Breast epithelium (tissue), 4 donors: ENCODE measurements around the gene PLIN3. TPM values are rescaled to one million over a fixed set of nuclear protein-coding genes. Genes with fewer than 3 reads are reported as not detected.

Experiments
- DNase-seq, 2 donors: peaks; one replicate each; pipeline ENCODE4 v3.0.0-alpha.2; 2019; ENCODE audit warnings: low spot score in 2 of 2
- H3K27ac ChIP-seq, 2 donors: fragments of 200-600 bp; sonication (generic) in 1 of 2; one replicate each; pipeline ENCODE4 v1.5.1; 2016 to 2019; ENCODE audit warnings: mild to moderate bottlenecking in 1 of 2
- H3K27me3 ChIP-seq, 2 donors: fragments of 200-600 bp; sonication (generic) in 1 of 2; one replicate each; pipeline versions ENCODE4 v1.5.1 to v1.6.0; 2017 to 2019; ENCODE audit warnings: control low read depth in 1 of 2, mild to moderate bottlenecking in 1 of 2
- H3K36me3 ChIP-seq: fragments of 200-600 bp; one replicate; pipeline ENCODE4 v1.5.1; 2019
- H3K4me1 ChIP-seq, 2 donors: fragments of 200-600 bp; sonication (generic); one replicate each; pipeline ENCODE4 v1.5.1; 2016 to 2019; ENCODE audit warnings: control low read depth in 1 of 2
- H3K4me3 ChIP-seq, 3 donors: fragments of 200-600 bp; sonication (generic); 1 replicate in 2 of 3; 2 replicates in 1 of 3; pipeline ENCODE4 v1.5.1; 2016 to 2019; ENCODE audit warnings: mild to moderate bottlenecking in 3 of 3, moderate library complexity in 2 of 3
- H3K9me3 ChIP-seq, 2 donors: fragments of 200-600 bp; sonication (generic) in 1 of 2; one replicate each; pipeline ENCODE4 v1.5.1; 2016 to 2019; ENCODE audit warnings: control low read depth in 1 of 2
- CTCF ChIP-seq, 3 donors: fragments of 450-650 bp; IDR thresholded peaks; one replicate each; pipeline ENCODE4 v1.5.1; 2016 to 2017; ENCODE audit warnings: antibody characterized with exemption in 3 of 3, mild to moderate bottlenecking in 3 of 3, moderate library complexity in 3 of 3
- POLR2A ChIP-seq: fragments of 450-650 bp; IDR thresholded peaks from one replicate; pipeline ENCODE4 v1.6.1; 2016; ENCODE audit warnings: antibody characterized with exemption, mild to moderate bottlenecking, moderate library complexity
- POLR2AphosphoS5 ChIP-seq, 3 donors: sonication (generic); formaldehyde crosslinking; IDR thresholded peaks; one replicate each; pipeline ENCODE4 v1.6.1; 2017; ENCODE audit warnings: antibody characterized with exemption in 3 of 3
- intact Hi-C: fragments of 100-400 bp; cut with DNase I; formaldehyde crosslinking; loops from one replicate; pipeline ENCODE4 v1.15.1; 2023; ENCODE audit warnings: low total_unique reads
- total RNA-seq, 3 donors: library from RNA; depleted of rRNA; stranded (reverse); fragments of >200 nt; gene quantifications; one replicate each; pipeline ENCODE4 v1.1.0, GENCODE V29; 2016

PLIN3 gene
- total RNA-seq, 3 donors from 2014 or later, result 50.1 to 77.3 (median 53.8) TPM

DNA sequence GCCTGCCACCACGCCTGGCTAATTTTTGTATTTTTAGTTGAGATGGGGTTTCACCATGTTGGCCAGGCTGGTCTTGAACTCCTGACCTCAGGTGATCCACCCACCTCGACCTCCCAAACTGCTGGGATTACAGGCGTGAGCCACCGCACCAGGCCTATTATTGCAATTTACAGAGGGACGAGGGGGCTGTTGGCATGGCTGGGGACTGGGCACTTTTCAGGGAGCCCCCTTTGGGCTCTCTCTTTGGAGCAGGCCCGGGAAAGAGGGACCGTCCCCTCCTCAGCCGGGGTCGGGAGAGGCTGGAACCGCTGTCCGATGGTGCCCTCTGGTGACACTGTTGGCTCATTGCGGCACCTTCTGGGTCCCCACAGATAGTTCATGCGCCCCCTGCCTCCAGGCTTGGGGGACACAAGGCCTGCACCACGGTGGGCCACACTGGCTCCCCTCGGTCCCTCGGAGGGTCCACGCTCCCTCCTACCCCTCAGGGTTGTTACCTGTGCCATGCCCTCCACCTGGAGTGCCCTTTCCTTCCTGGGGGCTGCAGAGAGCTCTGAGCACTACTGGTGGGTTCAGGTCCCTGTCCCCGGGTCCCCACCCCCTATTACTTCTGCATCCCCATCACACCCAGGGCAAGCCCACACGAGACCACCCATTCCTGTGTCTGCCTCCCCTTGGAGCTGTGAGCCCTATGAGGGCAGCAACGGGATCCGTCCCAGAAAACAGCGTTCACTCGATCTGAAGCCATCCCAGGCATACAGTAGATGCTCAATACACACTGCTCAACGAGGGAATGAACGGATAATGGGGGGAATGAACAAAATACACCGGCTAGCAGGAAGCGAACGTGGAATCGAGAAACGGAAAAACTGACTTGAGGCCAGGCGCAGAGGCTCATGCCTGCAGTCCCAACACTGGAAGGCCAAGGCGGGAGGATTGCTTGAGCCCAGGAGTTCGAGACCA, 63.5 kb downstream of the PLIN3 start:
- Histone ChIP-seq H3K27ac (no peak overlapping the region), H3K36me3 (no peaks in the 10 kb centered on the region), H3K4me1 (peaks cover 0 to 13% of the 10 kb centered on the region in 2 donors), H3K4me3 (peak overlapping the region in 1 of 3 donors; percentile 20), H3K27me3 (no peaks in the 10 kb centered on the region), H3K9me3 (no peaks in the 10 kb centered on the region)
- TF ChIP-seq POLR2A (no peak), CTCF (IDR thresholded peaks at IDR 0.05) (peak in 2 of 3 donors; percentile 53 to 80)
- intact Hi-C loops, result no loop called here
- DNase-seq, result no peak

GRCh38 chr19:4802711-4803110, 64.8 kb downstream of the PLIN3 start:
- H3K4me1 ChIP-seq, result peaks cover 0 to 13% of the 10 kb centered on the region in 2 donors
- H3K27me3 ChIP-seq, result no peaks in the 10 kb centered on the region
- H3K36me3 ChIP-seq, result no peaks in the 10 kb centered on the region
- no peak for TF ChIP-seq CTCF (IDR thresholded peaks at IDR 0.05)
- TF ChIP-seq POLR2AphosphoS5 (IDR thresholded peaks at IDR 0.05), result no peak
- TF ChIP-seq POLR2A, result no peak
- H3K4me3 ChIP-seq, result no peak overlapping the region
- intact Hi-C loops, result no loop called here
- DNase-seq, result no peak
- H3K27ac ChIP-seq, result no peak overlapping the region
- no peaks in the 10 kb centered on the region for H3K9me3 ChIP-seq

DNA sequence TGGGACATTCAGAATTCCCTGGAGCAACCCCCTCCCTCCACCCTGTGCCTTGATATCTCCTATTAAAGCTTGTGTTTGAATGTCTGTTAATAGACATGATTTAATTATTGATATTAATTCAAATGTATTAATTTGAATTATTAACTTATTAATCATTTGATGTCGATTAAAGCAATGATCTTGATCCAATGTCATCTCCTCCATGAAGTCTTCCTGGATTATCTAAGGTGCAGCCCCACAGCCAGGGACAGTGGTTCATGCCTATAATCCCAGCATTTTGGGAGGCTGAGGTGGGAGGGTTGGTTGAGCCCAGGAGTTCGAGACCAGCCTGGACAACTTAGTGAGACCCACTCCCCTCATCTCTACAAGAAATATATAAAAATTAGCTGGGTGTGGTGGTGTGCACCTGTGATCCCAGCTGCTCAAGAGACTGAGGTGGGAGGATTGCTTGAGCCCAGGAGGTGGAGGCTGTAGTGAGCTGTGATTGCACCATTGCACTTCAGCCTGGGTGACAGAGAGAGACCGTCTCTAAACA, 66.3 kb downstream of the PLIN3 start:
- Histone ChIP-seq H3K4me3 (no peak overlapping the region), H3K27ac (peak overlapping the region; percentile 75 to 97), H3K36me3 (no peaks in the 10 kb centered on the region), H3K27me3 (no peaks in the 10 kb centered on the region), H3K4me1 (peaks cover 0 to 13% of the 10 kb centered on the region in 2 donors), H3K9me3 (no peaks in the 10 kb centered on the region)
- intact Hi-C loops, result no loop called here
- no peak for DNase-seq
- TF ChIP-seq POLR2AphosphoS5 (IDR thresholded peaks at IDR 0.05), result no peak
- no peak for TF ChIP-seq POLR2A
- no peak for TF ChIP-seq CTCF (IDR thresholded peaks at IDR 0.05)

DNA sequence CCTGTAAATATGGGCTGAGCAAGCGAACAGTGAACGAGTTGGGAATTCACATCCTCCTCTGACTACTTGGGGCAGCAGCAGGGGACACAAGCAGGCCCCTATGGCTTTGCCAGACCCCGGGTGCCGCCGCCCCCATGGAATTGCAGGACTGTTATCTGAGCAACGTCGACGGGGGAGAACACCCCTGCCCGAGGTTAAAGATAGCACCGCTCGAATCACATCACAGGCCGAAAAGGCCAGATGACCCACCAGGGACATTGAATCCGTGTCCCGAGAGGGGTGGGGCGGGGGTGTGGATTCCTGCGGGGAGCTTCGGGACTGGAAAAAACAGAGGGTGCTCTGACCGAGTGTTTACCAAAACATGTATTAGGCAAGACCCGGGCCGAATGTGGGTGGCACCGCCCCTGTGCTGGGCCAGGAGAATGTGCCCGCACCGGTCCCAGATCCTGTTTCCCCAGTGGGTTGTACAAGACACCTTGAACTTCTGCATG, 66.8 kb downstream of the PLIN3 start:
- peak overlapping the region; percentile 95 to 97 for H3K27ac ChIP-seq
- H3K36me3 ChIP-seq, result no peaks in the 10 kb centered on the region
- no peak for TF ChIP-seq POLR2A
- peak in 2 of 3 donors; percentile 52 to 86 for TF ChIP-seq POLR2AphosphoS5 (IDR thresholded peaks at IDR 0.05)
- intact Hi-C loops, result no loop called here
- H3K4me1 ChIP-seq, result peaks cover 0 to 13% of the 10 kb centered on the region in 2 donors
- no peaks in the 10 kb centered on the region for H3K9me3 ChIP-seq
- DNase-seq, result peak; percentile 94 to 96
- no peaks in the 10 kb centered on the region for H3K27me3 ChIP-seq
- H3K4me3 ChIP-seq, result peak overlapping the region in 2 of 3 donors; percentile 7 to 40

GRCh38 chr19:4795400-4795799, 72.1 kb downstream of the PLIN3 start:
- Histone ChIP-seq H3K27me3 (no peaks in the 10 kb centered on the region), H3K27ac (peak overlapping the region; percentile 56 to 64), H3K9me3 (no peaks in the 10 kb centered on the region), H3K4me1 (peaks cover 3 to 17% of the 10 kb centered on the region in 2 donors), H3K4me3 (peak overlapping the region in 1 of 3 donors; percentile 1), H3K36me3 (no peaks in the 10 kb centered on the region)
- TF ChIP-seq POLR2A, result no peak
- no peak for TF ChIP-seq CTCF (IDR thresholded peaks at IDR 0.05)
- no peak for TF ChIP-seq POLR2AphosphoS5 (IDR thresholded peaks at IDR 0.05)
- intact Hi-C loops, result no loop called here
- no peak for DNase-seq
